HG02981 (cell line): ENCODE data around the gene KRT1.

ENCODE experiments used
- ATAC-seq: cut with Tn5 transposase; IDR thresholded peaks from one replicate; pipeline ENCODE4 v1.9.1; 2021; ENCODE audit warnings: mild to moderate bottlenecking, moderate library complexity; ENCODE audit not compliant: unreplicated experiment

KRT1 gene

DNA sequence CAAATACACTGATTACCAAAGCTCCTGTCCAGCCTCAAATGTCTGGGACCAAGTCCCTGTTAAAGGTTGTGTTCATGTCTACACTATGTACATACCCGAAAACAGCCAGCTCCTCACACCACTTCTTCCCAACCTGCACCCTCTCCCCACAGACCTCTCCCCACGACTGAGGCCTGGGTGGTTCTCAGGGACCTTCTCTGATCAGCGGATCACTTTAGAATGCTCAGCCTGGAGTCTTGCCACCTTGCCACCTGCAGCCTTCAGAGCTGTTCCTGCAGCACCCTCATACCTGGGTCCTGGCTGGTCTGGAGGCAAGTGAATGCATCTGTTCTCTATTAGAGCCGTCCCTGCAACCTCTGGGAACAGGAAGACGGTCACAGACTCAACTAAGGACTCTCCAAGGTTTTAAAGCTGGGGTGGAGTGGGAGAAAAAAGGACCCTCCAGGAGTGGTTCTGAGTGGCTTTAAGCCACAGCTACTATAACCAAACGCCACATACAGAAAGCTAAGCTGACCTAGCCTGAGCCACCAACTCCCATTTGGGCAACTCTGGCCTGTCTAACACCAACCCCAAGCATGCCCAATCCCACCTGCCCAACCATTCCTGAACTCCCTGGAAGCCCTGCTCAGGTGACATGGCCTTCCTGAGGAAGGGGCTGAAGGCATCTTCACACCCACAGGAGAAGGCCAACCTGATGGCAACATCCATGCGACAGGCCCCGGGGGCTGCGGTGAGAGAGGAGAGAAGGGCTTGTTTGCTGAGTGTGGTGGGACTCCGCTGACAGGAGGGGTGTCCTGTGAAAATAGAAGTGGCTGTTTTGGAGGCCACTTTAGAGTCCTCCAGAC lies 36.8 kb downstream of the KRT1 start:
- ATAC-seq = no peak

DNA sequence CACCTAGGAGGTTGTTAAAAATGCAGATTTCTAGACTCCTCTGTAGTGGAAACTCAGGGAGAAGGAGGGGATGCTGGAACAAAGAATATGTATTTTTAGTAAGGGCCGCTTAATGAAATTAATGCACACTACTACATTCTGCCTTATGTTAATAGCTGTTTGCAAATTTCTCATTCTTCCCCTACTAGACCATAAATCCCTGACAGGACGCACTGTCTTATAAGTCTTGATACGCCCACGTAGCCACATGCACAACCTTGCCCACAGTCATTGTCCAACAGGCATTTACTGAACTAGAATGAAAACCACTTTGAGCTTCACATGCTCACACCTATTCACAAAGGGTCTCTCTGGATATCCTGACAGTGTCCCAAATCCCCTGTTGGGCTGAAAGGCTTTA lies 38.7 kb downstream of the KRT1 start:
- no peak for ATAC-seq

DNA sequence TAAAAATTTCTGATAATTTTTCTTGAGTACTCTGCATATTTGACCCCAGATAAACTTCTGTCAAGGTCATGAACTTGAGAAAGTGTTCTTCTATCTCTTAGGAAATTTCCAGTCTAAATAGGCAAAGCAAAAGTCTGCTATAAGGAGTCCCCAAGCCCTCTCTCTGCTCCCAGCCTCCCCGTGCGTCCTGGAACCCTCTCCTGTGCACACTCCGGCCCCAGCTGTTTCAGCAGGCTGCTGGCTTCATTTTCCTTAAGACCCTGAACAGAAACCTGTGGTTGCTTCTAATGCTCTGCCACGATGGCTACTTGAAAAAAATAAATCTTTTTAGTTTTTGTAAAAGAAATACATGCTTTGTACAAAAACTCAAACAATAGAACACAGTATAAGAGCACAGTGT lies 42.9 kb downstream of the KRT1 start:
- ATAC-seq = no peak

DNA sequence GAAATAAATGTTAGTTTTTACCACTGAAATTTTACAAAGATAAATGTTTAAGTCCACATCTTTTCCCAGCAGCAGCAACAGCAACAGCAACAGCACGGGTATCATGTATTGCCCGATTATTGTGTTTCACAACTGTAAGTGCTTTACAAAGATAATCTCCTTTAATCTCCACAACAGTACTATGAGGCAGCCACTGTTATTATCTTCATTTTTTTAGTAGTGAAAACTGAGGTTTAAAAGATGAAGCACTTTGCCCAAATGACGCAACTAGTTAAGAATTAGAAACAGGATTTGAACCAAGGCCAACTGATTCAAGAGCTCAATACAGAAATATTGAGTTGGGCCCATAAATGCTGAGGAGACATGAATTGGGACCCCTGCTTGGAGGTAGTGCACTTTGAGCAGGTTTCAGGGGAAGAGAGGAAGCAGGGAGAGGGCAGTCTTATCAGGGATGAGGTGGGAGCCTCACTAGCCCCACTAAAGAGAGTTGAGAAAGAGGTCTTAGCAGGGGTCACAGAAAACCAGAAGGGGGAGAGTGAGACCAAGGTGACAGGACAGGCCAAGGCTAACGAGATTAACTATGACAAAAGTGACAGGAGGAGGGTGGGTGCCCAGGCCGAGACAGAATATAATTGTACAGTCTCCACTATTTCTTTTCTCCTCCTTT lies 43.5 kb downstream of the KRT1 start:
- ATAC-seq = no peak

DNA sequence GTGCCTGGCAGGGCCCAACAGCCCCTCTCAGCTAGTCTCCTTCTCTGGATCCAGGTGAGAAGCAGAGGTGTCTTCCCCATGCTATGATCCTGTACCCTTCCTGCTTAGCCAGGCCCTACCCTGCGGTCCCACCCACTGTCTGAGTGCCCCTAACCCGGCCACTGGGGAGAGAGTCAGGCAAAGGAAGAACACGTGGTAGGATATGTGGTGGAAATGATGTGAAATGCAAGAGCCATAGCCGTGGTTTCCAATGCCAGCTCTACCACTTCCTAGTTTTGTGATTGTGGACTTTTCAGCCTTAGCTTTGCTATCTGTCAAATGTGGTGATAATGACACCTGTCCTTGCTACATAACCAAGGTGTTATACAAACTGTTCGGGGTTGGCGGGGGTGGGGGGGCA lies 44.0 kb downstream of the KRT1 start:
- no peak for ATAC-seq

DNA sequence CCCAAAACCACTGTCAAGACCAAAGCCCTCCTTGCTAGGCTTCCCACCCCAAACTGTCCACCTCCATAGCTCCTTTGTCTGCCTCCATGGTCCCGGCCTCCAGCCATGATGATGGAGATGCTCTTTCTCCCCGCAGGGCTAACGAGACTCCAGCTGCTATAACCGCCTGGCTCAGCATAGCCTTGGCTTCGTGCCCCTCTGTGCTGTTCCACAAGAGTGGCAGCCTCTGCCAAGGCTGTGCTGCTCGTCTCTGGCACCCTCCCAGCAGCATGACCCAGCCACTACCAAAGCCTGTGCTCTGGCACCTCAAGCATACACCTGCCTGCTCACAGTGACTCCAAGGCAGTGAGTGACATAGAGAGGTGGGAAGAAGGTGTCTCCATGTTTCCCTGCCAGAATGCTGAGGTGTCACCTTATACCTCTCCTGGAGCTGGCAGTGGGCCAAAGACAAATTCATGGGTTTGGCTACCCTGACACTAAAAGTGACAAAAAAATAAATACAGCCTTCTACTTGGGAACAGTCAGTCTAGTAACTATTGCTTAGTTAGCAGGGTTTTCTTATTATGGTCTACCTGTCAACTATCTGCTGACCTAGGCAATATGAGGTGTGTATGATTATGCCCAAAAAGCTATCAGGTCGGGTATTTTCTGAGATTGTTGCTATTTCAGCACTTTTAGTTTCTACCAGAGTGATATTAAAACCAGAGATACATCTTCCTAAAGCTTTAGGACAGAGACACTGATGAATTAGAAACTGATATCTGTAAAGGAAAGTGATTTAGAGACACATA lies 45.7 kb downstream of the KRT1 start:
- ATAC-seq = no peak

DNA sequence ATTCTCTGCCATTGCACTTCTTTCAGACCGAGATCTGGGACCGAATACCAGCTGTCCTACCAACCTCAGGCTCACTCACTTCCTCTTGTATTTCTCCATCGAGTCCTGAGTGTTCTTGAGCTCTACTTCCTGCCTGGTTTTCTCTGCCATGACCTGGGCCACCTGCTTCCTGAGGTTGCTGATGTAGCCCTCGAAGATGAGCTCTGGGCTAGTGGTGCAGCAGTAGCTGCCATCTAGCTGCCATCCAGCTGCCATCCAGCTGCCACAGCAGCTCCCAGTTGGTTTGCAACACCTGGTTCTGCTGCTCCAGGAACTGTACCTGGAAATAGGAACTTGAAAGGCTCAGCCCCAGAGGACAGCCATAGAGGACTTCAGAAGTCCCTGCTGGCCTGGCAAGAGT lies 46.8 kb downstream of the KRT1 start:
- ATAC-seq = no peak

DNA sequence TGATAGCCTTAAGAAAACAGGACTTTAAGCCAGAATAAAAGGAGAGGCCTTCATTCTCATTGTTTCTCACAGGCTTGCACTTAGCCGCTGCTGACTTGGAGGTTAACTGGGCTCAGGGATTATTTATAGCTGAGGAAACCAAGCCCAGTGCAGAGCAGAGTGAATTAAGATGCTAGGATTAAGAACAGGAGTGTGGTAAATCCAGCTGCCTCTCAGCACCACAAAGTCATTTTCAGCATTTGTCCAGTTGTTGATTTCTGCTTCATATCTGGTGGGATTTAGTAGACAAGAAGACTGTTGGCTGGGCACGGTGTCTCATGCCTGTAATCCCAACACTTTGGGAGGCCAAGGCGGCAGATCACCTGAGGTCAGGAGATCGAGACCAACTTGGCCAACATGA lies 47.6 kb downstream of the KRT1 start:
- ATAC-seq = no peak

DNA sequence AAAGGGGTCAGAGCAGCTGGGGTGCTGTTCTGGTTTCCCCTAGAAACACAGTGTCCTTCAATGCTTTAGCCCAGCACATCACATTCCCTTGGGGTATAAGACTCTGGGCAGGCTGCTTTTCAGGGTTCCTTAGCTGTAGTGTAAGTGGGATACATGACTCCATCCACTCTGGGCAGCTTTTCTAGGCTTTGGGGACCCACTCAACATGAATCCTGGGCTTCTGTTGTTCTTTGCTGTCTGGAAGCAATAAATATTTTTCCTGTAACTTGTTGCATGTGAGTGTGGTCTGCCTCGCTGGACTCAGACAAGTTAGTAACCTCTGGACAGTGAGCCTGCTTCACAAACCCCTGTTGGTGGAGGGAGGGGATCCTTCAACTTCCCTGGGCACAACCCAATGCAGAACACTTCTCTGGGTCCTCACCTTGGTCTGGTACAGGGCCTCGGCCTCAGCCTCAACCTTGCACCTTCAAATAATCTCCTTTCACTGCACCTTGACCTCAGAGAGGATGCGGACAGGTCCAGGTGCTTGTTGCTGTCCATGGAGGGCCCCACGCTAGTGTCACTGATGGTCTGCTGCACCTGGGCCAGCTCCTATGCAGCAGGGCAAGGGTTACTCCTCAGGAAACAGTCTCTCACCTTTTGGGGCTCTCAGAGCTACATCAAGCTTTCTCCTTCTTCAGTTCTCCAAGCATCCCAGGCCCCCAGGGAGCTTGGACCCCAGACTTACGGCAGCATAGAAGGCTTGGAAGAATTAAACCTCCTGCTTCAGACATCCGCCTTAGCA lies 48.3 kb downstream of the KRT1 start:
- no peak for ATAC-seq

DNA sequence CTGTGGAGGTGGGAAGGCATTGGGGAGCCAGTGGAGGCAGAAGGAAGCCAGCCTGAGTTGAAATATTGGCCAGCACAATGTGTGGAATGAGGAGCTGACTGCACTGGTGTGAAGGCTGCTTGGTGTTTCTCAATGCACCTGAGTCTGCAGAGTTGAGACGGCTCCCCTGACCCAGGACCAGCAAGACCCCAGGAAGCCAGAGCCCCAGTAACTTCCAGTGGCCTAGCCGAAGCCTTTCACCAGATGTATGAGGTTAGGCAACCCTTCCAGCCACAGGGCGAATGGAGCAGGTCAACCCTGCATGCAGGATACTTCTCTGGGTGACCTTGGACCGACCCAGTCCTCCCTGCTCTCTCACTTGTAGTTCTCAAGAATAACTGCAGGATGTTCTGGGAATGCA lies 48.9 kb downstream of the KRT1 start:
- ATAC-seq = no peak

DNA sequence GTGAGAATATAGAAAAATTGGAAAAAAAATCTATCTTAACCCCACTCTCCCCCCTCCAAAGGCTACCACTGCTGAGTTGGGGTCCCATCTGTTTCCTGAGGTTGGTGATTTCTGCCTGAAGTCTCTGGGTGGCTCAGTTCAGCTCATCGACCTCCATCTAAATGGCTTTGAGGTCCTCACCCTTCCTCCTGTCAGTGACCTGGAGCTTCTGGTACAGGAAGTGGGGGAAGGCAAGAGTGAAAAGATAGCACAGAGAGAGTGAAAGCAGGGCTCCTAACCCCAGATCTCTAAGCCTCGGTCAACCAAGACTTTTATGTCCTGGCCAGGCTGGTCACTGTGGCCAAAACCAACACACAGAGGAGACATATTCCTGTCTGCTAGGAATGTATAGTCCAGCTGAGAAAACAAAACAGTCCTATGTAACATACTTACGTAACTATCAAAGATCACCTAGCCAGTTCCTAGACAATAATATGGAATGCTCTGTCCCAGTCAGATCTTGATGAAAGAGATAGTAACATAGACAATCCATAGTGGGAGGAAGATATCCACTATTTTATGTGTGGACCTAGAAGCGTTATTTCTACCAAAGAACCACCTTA lies 49.5 kb downstream of the KRT1 start:
- ATAC-seq = no peak

DNA sequence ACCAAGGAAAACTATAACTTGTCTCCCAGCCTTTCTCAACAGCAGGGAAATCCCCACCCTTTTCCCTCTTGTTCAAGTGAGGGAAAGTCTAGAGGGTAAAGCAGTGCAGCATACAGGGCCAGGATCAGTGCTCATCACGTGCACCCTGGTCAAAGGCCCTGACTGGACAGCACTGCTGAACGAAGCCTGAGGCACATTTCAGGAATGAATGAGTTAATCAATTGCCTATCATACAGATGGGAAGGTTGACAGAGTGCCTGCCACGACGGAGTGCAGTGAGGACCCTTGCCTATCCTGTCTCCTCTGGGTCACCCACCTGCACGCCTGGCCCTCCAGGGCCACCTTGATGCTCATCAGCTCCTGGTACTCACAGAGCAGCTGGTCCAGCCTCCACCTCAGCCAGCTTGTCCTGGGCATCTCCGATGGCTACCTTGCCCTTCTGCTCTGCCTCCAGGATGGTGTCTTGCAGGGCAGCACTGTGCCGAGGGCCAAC lies 50.2 kb downstream of the KRT1 start:
- no peak for ATAC-seq

DNA sequence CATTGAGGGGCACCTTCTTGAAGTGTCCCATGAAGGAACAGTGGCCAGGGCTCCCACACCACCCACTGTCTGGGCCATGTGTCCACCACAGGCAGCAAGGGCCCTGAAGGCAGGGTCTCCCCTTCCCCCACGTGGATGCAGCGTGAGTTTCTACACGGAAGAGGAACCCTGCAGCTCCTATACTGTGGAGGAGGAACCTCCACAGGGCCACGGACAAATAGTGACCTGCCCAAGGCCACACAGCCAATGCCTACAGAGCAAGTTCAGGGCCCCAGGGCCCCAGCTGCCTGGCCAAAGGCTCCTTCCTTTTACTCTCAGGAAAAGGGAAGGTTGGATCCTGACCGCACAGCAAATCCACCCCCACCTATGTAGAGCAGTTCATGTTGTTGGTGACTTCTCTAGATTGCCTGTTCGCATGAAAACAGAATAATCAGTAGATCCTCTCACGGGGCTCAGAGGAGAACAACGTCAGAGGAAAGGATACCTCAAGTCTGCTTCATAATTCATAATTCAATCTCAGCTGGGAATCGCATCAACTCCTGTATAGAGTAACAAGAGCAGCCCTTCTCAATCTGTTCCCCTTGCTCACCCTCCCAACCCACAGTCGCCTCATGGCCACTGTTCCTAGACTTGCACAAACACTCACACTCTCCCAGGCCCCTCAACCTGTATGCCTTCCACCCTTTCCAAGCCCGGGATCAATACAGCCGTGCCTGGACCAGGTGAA lies 50.8 kb downstream of the KRT1 start:
- no peak for ATAC-seq

DNA sequence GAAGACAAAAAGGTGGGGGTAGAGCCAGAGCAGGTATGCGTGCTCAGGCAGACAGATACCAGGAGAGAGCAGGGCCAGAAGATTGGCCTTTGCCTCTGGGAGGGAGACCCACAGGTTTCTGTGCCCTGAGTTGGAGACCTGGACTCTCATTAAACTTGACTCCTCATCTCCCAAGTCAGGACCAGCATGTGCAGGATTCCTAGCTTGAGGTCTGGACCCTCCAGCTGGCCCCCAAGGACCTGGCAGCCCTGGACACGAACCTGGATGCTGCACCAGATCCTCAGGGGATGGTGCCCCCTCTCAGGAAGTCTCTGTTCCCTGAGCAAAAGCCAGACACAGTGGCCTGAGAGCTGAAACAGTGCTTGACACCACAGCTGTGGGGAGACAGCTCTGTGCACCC lies 51.4 kb downstream of the KRT1 start:
- ATAC-seq = no peak

DNA sequence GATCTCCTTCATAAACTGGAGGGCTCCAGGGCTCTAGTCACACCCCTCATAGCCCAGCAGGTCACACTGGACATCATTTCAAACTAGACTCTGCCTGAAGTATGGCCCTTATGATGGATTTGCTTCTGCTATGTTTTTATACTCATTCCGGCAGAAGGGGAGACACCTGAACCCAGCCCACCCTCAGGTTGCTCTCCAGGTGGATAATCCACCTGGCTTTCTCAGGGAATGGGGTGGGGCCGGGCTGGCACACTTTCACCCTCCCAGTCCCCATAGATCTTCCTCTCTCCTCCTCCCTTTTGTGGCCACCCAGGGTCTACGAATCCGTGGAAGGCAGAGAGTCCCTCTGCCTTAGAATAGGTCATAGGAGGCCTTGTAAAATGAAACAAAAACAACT lies 52.1 kb downstream of the KRT1 start:
- ATAC-seq = no peak

DNA sequence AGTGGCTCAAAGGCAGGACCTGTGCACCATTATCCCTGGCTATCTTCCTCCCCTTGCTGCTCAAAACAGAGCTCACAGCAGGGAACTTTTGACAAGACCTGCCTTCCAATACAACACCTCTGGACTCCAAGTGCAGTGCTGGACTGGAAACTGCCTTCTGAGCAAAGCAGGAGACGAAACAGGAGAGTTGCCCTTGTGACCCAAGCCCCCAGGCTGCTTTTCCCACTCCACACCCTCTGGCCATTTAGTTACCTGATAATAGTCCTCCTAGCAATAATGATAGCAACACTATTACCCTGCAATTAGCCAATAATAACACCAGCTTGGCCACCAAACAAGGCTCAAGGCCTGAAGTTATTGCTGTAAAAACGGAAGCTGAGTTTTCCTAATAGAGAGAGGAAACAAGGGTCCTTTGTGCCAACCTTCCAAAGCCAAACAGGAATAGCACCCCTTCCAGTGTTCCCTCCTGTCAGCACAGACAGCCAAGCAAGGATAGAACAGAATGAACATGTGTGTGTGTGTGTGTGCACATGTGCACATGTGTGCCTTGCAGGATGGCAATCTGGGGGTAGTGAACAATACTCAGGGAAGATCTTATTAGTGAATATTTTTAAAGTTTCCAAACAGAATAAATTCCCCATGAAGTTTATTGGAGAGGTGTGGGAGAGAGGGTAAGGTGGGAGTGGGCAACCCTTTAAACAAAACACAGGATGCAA lies 52.7 kb downstream of the KRT1 start:
- ATAC-seq = no peak
